NCI-H1436 treated with DMSO at 0.1 percent for 48 hours (cell line): ENCODE measurements around the gene RNF213.
"Not testable (repeated sequence)": the region's sequence is repeated elsewhere in the genome, so short reads cannot be mapped to it uniquely, and the experiment has no call there.

Experiments
- DNase-seq: peaks from one replicate; lab custom pipeline; 2025; lab: John Stamatoyannopoulos, UW

Gene RNF213

DNA sequence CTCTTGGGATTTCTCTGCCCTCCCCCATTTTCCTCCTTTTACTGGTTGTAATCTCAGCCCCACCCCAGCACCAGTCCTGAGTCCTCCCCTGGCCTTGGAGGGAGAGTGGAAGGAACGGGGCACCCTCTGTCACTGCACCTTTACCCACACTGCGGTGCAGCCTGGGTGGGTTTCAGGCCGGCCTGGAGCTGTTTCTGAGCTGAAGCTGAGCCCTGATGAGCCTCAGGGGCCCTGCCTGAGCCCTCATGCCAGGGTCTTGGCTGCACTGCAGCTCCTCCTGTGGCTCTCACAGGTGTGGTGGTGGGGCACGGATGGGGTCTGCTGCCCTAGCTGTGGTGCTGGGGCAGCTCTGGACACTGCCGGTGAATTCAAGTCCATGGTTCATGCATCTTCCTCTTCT is 34.5 kb downstream of the RNF213 start:
- no peak for DNase-seq

DNA sequence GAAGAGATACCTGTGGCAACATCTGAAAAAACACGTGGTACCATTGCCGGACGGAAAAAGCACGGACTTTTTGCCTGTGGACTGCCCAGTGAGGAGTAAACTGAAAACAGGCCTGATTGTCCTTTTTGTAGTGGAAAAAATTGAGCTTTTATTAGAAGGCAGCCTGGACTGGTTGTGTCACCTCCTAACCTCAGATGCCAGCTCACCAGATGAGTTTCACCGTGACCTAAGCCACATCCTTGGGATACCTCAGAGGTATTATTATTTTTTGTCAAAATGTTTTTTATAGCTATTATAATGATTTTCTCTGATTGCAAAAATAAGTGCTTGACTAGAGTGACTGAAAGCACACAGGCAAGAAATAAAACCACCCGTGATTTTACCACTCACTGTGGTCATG is 34.9 kb downstream of the RNF213 start:
- DNase-seq, result no peak

- DNase-seq, result no peak
These were observed 35.6 kb downstream of the RNF213 start for GRCh38 chr17:80296221-80296620.

- no peak for DNase-seq
These were observed 37.4 kb downstream of the RNF213 start for GRCh38 chr17:80297996-80298560.

- not testable (repeated sequence) for DNase-seq
These were observed 38.9 kb downstream of the RNF213 start for GRCh38 chr17:80299350-80300100.

DNA sequence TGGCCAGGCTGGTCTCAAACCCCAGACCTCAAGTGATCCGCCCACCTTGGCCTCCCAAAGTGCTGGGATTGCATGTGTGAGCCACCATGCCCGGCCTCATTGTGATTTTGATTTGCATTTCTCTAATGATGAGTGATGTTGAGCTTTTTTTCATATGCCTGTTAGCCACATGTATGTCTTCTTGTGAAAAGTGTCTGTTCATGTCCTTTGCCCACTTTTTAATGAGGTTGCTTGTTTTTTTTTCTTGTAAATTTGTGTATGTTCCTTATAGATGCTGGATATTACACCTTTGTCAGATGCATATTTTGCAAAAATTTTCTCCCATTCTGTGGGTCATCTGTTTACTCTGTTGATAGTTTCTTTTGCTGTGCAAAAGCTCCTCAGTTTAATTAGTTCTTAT is 40.1 kb downstream of the RNF213 start:
- not testable (repeated sequence) for DNase-seq

DNA sequence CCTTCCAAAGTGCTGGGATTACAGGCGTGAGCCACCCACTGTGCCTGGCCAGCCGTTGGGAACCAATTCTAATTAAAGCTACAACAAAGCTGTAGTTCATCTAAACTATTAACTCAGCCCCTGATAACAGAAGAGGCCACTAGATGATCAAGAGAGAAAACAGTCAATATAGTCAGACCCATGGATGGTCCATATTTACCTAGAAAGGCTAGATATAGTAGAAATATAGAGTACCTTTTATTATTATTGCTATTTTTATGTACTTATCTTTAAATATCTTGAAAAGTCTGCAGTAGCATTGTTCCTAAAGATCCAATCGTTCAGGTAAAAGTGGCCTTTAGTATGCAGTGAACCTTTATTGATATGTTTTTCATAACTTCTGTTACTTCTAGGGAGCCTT is 43.2 kb downstream of the RNF213 start:
- no peak for DNase-seq

DNA sequence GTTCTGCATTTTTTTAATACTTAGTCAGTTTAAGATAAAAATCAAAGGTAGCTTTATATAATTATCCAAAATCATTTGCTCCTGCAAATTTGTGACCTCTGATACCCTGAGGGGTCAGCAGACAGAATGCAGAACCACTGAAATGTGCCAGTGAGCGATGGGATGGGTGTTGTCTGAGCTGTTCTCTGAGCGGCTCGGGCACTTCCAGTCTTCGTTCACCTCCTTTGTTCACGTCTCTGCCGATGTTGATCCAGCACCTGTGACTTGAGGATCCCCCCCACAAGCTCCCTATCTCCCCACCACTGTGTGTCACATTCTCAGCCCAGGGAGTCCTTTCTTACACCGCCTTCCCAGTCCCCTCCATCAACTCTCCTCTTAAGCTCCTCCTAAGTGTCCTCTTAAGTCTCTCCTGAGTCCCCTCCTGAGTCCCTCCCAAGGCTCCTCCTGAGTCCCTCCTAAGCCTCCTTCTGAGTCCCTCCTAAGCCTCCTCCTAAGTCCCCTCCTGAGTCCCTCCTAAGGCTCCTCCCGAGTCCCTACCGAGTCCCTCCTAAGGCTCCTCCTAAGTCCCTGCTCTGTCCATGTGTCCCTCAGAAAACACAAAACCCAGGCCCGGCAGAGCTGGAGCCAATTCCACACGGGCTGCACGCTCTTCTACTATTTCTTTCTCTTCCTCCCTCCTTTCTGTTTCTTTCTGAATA is 47.5 kb downstream of the RNF213 start:
- no peak for DNase-seq

GRCh38 chr17:80308692-80309517 is 48.3 kb downstream of the RNF213 start:
- DNase-seq, result no peak

DNA sequence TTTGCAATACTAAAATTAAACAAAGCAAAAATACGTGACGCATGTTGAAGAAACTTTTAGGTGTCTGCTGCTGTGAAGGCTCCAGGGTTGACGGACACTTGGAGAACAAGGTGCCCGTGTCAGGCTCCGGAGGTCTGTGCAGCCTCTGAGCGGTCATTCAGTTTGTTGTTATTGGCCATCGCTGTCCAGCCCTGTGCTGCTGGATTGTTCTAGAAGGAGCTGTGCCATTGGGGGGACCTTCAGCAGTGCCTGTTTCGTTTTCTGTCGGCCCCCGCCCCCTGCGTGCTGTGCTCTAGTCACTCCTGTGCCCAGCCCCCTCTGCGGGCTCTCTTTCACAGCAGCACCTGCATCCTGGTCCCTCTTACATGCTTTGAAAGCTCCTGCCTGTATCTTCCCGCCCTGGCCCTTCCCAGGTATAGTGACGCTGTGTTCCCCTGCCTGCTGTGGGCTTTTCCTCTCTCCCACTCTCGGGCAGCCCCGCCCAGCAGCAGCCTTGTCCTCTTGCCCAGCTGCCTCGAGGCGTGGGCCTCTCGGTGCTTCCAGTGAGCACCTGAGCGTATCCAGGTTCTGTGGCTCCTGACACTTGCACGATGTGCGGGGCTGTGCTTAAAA is 50.7 kb downstream of the RNF213 start:
- no peak for DNase-seq

- DNase-seq, result no peak
These were observed 52.0 kb downstream of the RNF213 start for GRCh38 chr17:80312621-80313135.

DNA sequence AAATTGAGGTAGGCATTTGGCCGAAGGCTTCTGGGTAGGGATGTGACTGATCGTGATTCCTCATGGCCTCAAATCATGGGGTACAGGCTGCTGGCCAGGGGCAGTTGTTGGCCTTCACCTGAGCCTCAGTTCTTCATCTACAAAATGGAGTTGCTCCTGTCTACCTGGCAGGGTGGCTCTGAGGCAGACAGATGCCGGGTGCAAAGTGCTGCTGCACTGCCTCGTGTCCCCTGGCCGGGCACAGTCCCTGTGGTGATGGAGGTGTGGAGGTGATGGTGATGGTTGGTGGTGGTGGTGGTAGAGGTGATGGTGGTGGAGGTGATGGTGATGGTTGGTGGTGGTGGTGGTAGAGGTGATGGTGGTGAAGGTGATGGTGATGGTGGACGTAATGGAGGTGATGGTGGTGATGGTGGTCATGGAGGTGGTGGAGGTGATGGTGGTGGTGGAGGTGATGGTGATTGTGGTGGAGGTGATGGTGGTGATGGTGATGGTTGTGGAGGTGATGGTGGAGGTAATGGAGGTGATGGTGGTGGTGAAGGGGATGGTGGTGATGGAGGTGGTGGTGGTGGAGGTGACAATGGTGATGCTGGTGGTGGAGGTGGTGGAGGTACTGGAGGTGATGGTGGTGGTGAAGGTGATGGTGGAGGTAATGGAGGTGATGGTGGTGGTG is 52.6 kb downstream of the RNF213 start:
- no peak for DNase-seq

DNA sequence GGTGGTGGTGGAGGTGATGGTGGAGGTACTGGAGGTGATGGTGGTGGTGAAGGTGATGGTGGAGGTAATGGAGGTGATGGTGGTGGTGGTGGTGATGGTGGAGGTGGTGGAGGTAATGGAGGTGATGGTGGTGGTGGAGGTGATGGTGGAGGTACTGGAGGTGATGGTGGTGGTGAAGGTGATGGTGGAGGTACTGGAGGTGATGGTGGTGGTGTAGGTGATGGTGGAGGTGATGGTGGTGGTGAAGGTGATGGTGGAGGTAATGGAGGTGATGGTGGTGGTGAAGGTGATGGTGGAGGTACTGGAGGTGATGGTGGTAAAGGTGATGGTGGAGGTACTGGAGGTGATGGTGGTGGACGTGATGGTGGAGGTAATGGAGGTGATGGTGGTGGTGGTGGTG is 53.3 kb downstream of the RNF213 start:
- not testable (repeated sequence) for DNase-seq

DNA sequence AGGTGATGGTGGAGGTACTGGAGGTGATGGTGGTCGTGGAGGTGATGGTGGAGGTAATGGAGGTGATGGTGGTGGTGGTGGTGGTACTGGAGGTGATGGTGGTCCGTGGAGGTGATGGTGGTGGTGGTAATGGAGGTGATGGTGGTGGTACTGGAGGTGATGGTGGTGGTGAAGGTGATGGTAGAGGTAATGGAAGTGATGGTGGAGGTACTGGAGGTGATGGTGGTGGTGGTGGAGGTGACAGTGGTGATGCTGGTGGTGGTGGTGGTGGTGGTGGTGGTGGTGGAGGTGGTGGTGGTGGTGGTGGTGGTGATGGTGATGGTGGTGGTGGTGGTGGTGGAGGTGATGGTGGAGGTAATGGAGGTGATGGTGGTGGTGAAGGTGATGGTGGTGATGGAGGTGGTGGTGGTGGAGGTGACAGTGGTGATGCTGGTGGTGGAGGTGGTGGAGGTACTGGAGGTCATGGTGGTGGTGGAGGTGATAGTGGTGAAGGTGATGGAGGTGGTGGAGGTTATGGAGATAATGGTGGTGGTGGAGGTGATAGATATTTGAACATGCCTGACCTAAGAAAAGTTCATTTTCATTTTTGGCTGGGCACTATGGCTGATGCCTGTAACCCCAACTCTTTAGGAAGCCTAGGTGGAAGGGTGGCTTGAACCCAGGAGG is 55.0 kb downstream of the RNF213 start:
- no peak for DNase-seq

DNA sequence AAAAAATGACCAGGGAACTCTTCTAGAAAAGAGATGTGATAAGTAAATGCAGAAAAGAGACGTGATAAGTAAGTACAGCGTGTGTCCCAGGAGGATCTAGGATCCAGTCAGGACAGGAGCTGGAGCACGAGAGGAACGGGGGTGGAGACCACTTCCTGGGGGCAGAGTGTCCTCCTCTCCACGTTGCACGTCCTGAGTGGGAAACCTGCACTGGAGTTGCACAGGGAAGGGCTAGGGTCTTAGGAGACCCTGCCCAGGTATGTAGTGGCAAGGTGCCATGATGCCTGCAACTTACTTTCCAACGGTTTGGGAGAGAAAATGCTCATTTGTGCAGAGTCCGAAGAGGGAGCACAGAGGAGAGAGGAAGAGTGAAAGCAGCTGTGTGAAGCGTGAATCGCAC is 55.8 kb downstream of the RNF213 start:
- no peak for DNase-seq

GRCh38 chr17:80316927-80317705 is 56.5 kb downstream of the RNF213 start:
- DNase-seq, result no peak

DNA sequence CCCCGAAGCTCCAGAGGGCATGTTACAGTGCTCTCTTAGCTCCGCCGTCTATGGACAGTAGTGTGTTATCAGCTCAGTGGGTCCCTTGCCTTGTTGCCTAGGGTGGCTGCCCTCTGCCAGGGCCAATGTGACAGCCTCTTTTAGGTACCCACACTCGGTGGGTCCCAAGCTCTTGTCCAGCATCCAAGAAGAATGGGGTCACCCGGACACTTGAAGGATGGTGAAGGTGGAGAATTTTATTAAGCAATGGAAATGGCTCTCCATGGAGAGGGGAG is 57.0 kb downstream of the RNF213 start:
- no peak for DNase-seq

GRCh38 chr17:80318166-80318565 is 57.5 kb downstream of the RNF213 start:
- no peak for DNase-seq

DNA sequence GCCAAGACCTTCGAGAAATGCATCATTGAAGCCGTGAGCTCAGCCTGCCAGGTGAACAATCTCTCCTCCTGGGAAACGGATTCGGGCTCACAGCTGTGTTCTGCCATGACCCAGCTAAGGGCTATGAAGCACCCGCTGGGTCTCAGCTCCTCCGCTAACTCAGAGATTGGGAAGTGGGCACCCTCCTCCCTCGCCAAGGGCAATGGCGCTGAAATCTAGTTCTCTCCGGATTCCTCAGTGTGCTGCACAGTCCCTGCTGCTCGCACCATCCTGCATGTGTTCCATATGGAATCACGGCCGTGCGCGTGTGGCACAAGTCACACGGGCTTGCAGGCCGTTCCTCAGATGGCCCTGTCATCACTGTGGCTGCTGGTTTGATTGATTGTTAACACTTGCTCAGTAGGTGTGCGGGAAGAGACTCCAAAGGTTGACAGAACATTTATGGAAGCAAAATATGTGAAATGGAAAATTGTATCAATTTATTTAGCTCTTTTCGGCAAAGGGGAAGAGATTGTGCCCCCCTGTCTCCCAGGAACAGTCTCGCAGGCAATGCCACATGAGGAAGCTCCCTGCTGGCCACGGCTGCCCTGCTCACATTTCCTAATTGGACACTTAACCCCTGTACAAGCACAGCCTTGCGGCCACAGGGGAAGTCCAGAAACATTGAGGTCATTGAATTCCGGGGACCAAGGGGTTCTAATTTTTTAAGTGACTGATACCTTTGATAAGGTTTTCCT is 58.8 kb downstream of the RNF213 start:
- no peak for DNase-seq

DNA sequence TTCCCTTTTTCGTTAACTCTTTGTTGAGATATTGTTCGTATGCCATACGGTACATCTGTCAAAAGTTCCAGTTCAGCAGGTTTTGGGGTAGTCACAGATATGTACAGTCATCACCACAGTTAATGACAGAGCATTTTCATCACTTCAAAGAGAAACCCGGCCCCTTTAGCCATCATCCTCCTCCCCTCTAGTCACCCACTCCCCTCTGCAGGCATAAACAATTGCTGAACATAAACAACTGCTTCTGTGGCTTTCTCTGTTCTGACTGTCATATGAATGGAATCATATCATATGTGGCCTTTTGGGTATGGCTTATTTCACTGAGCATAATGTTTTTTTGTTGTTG is 59.3 kb downstream of the RNF213 start:
- DNase-seq, result no peak
